H1 (cell line): ENCODE data around the gene AK8. TPM values are rescaled to one million over a fixed set of nuclear protein-coding genes. Genes with fewer than 3 reads are reported as not detected.

Experiments
- CTCF ChIA-PET: fragments of 300-600 bp; sonication (Branson Sonifier 250); formaldehyde crosslinking; loops from one replicate; lab custom pipeline; 2021; ENCODE audit not compliant: partially characterized antibody; lab: Charles Lee
- POLR2A ChIA-PET: fragments of 300-600 bp; sonication (Branson Sonifier 250); formaldehyde crosslinking; loops from one replicate; lab custom pipeline; 2021; ENCODE audit warnings: inconsistent platforms; ENCODE audit not compliant: partially characterized antibody; lab: Charles Lee
- DNase-seq, 2 experiments: peaks; one replicate each; pipeline versions ENCODE4 v3.0.0 to v3.0.0-alpha.2; 2010 to 2022; ENCODE audit warnings: low spot score in 2 of 2, low read depth in 1 of 2, mixed read lengths in 1 of 2
- FAIRE-seq: peaks from 2 replicates; lab custom pipeline; 2011; peaks lifted over from hg19 to GRCh38; lab: Jason Lieb, UNC
- H2AFZ ChIP-seq: 2 replicates; pipeline ENCODE4 v1.8.1; 2012; ENCODE audit warnings: low read length, inconsistent platforms
- H2AK5ac ChIP-seq: 2 replicates; pipeline ENCODE4 v1.6.1; 2013; ENCODE audit warnings: low read depth, low read length
- H2BK120ac ChIP-seq: replicated peaks from 2 replicates; pipeline ENCODE3; 2013; ENCODE audit warnings: low read depth, low read length, inconsistent platforms
- H2BK12ac ChIP-seq: 2 replicates; pipeline ENCODE4 v1.6.1; 2013; ENCODE audit warnings: low read depth, low read length
- H2BK15ac ChIP-seq: 2 replicates; pipeline ENCODE4 v1.6.1; 2013; ENCODE audit warnings: low read length
- H2BK20ac ChIP-seq: 2 replicates; pipeline ENCODE4 v1.6.1; 2013; ENCODE audit warnings: low read length
- H2BK5ac ChIP-seq: 2 replicates; pipeline ENCODE4 v1.6.1; 2013; ENCODE audit warnings: low read depth, low read length
- H3K14ac ChIP-seq: 2 replicates; pipeline ENCODE4 v1.6.1; 2013; ENCODE audit warnings: inconsistent platforms; ENCODE audit not compliant: insufficient read length
- H3K18ac ChIP-seq: 2 replicates; pipeline ENCODE4 v1.6.1; 2013; ENCODE audit warnings: low read length; ENCODE audit errors: extremely low read depth
- H3K23ac ChIP-seq: 2 replicates; pipeline ENCODE4 v1.6.1; 2013; ENCODE audit warnings: inconsistent platforms; ENCODE audit not compliant: insufficient read length
- H3K23me2 ChIP-seq: 2 replicates; pipeline ENCODE4 v1.6.1; 2013; ENCODE audit warnings: low read depth, low read length
- H3K27ac ChIP-seq: 2 replicates; pipeline ENCODE4 v1.6.1; 2011; ENCODE audit warnings: low read depth, low read length, inconsistent platforms
- H3K27me3 ChIP-seq, 4 experiments: replicated peaks in 1 of 4; 1 replicate in 1 of 4; 2 replicates in 3 of 4; pipeline versions ENCODE4 v1.6.1 to v1.8.1; 2011 to 2013; ENCODE audit warnings: low read length in 3 of 4, mild to moderate bottlenecking in 3 of 4, inconsistent platforms in 2 of 4, mixed read lengths in 2 of 4, moderate library complexity in 1 of 4; ENCODE audit not compliant: control insufficient read depth in 3 of 4, insufficient read depth in 3 of 4; ENCODE audit errors: extremely low read depth in 1 of 4
- H3K36me3 ChIP-seq, 4 experiments: 2 replicates each; pipeline versions ENCODE4 v1.6.1 to v1.8.1; 2011 to 2013; ENCODE audit warnings: mild to moderate bottlenecking in 4 of 4, low read length in 3 of 4, moderate library complexity in 2 of 4, control low read depth in 1 of 4, inconsistent platforms in 1 of 4; ENCODE audit not compliant: insufficient read depth in 4 of 4, control insufficient read depth in 2 of 4
- H3K4ac ChIP-seq: replicated peaks from 2 replicates; pipeline ENCODE3; 2013; ENCODE audit warnings: low read length, low read depth, mixed read lengths, inconsistent platforms; ENCODE audit not compliant: insufficient read length
- H3K4me1 ChIP-seq, 4 experiments: replicated peaks in 1 of 4; 1 replicate in 1 of 4; 2 replicates in 3 of 4; pipeline versions ENCODE4 v1.6.1 to v1.8.1; 2011 to 2013; ENCODE audit warnings: low read length in 3 of 4, inconsistent platforms in 2 of 4, mixed read lengths in 1 of 4; ENCODE audit not compliant: insufficient read depth in 4 of 4, control insufficient read depth in 3 of 4
- H3K4me2 ChIP-seq, 2 experiments: 2 replicates each; pipeline versions ENCODE4 v1.6.1 to v1.8.1; 2011 to 2013; ENCODE audit warnings: low read depth in 2 of 2, low read length in 2 of 2, control low read depth in 1 of 2, inconsistent platforms in 1 of 2, mild to moderate bottlenecking in 1 of 2; ENCODE audit not compliant: insufficient read depth in 1 of 2
- H3K4me3 ChIP-seq, 4 experiments: fragments of 200-600, 300-600 bp in 1 of 4; sonication (generic), shearing (Covaris generic), sonication (Bioruptor Twin) in 1 of 4; 2 replicates each; pipeline versions ENCODE4 v1.5.1 to v1.8.1; 2011 to 2016; ENCODE audit warnings: low read length in 4 of 4, low read depth in 3 of 4, control low read depth in 2 of 4, inconsistent platforms in 2 of 4, mild to moderate bottlenecking in 2 of 4, mixed read lengths in 1 of 4, moderate library complexity in 1 of 4; ENCODE audit not compliant: insufficient read depth in 2 of 4; ENCODE audit errors: extremely low read depth in 1 of 4
- H3K56ac ChIP-seq: replicated peaks from 2 replicates; pipeline ENCODE3; 2013; ENCODE audit warnings: low read depth, mild to moderate bottlenecking, mixed read lengths, low read length, inconsistent platforms; ENCODE audit not compliant: insufficient read length
- H3K79me1 ChIP-seq: 2 replicates; pipeline ENCODE4 v1.6.1; 2013; ENCODE audit warnings: low read depth, low read length, control low read depth
- H3K79me2 ChIP-seq, 2 experiments: 2 replicates each; pipeline versions ENCODE4 v1.6.1 to v1.8.1; 2012 to 2013; ENCODE audit warnings: low read length in 2 of 2, mild to moderate bottlenecking in 2 of 2, inconsistent platforms in 1 of 2; ENCODE audit not compliant: insufficient read depth in 2 of 2, control insufficient read depth in 1 of 2
- H3K9ac ChIP-seq, 4 experiments: replicated peaks in 1 of 4; 1 replicate in 1 of 4; 2 replicates in 3 of 4; pipeline versions ENCODE4 v1.6.1 to v1.8.1; 2011 to 2013; ENCODE audit warnings: low read depth in 3 of 4, low read length in 3 of 4, control low read depth in 2 of 4, mild to moderate bottlenecking in 2 of 4, moderate library complexity in 2 of 4, inconsistent platforms in 1 of 4; ENCODE audit errors: extremely low read depth in 1 of 4
- H3K9me3 ChIP-seq, 2 experiments: 2 replicates each; pipeline versions ENCODE4 v1.6.1 to v1.8.1; 2012 to 2013; ENCODE audit warnings: mild to moderate bottlenecking in 2 of 2, moderate library complexity in 2 of 2, control low read depth in 1 of 2, inconsistent platforms in 1 of 2, low read depth in 1 of 2, low read length in 1 of 2, mixed read lengths in 1 of 2; ENCODE audit not compliant: insufficient read depth in 2 of 2
- H4K20me1 ChIP-seq, 2 experiments: replicated peaks in 1 of 2; 2 replicates each; pipeline versions ENCODE3 to v1.8.1; 2011 to 2013; ENCODE audit warnings: inconsistent platforms in 2 of 2, low read length in 2 of 2, mild to moderate bottlenecking in 1 of 2; ENCODE audit not compliant: insufficient read depth in 2 of 2, control insufficient read depth in 1 of 2
- H4K5ac ChIP-seq: 2 replicates; pipeline ENCODE4 v1.6.1; 2013; ENCODE audit warnings: low read length, low read depth, mixed read lengths, inconsistent platforms; ENCODE audit not compliant: insufficient read length
- H4K8ac ChIP-seq: 2 replicates; pipeline ENCODE4 v1.8.0; 2013; ENCODE audit warnings: mild to moderate bottlenecking, moderate library complexity, low read length, inconsistent platforms; ENCODE audit not compliant: insufficient read depth; ENCODE audit errors: extremely low read depth
- H4K91ac ChIP-seq: replicated peaks from 2 replicates; pipeline ENCODE3; 2013; ENCODE audit warnings: low read length, mixed read lengths, inconsistent platforms; ENCODE audit not compliant: insufficient read length
- ASH2L ChIP-seq: fragments of 200-600, 300-600 bp; sonication (generic); IDR thresholded peaks from one replicate; pipeline ENCODE4 v1.7.1; 2017; ENCODE audit warnings: low read length
- KDM5A ChIP-seq: fragments of 200-600 bp; IDR thresholded peaks from 2 replicates; pipeline ENCODE4 v1.7.1; 2012; ENCODE audit warnings: mild to moderate bottlenecking, low read length, inconsistent platforms, mixed read lengths
- PHF8 ChIP-seq: fragments of 200-600 bp; sonication (generic); conservative IDR thresholded peaks from 2 replicates; pipeline ENCODE4 v1.7.1; 2012; ENCODE audit warnings: low read depth, mild to moderate bottlenecking, inconsistent platforms, low read length, moderate library complexity
- POLR2A ChIP-seq, 2 experiments: IDR thresholded peaks; 1 replicate in 1 of 2; 2 replicates in 1 of 2; pipeline ENCODE4 v1.6.1; 2011; ENCODE audit warnings: low read depth in 2 of 2, low read length in 2 of 2, mild to moderate bottlenecking in 2 of 2; ENCODE audit errors: control extremely low read depth in 1 of 2
- RFX5 ChIP-seq: IDR thresholded peaks from 2 replicates; pipeline ENCODE4 v1.6.1; 2011; ENCODE audit warnings: low read depth, low read length, improper control_type of control experiment, borderline replicate concordance
- SIX5 ChIP-seq: IDR thresholded peaks from 2 replicates; pipeline ENCODE4 v1.6.1; 2011; ENCODE audit warnings: mild to moderate bottlenecking, low read depth, low read length
- WGBS, 2 experiments: shearing (Covaris generic) in 1 of 2; methylation state at CpG; one replicate each; pipeline versions ENCODE4 v1.1.6 to v1.1.7; 2013 to 2015; ENCODE audit warnings: low lambda C conversion rate in 2 of 2, mixed read lengths in 2 of 2, inconsistent platforms in 1 of 2, low coverage in 1 of 2, missing lambda C conversion rate in 1 of 2; ENCODE audit not compliant: insufficient replicate concordance in 2 of 2, insufficient coverage in 1 of 2, insufficient read length in 1 of 2; ENCODE audit errors: extremely low coverage in 1 of 2, missing lambda C conversion rate in 1 of 2; 5-methylcytosine and 5-hydroxymethylcytosine counted together
- polyA plus RNA-seq, 7 experiments: library from polyadenylated mRNA; depleted of rRNA in 3 of 7; stranded (reverse) in 5 of 7; unstranded in 2 of 7; fragments of >200 nt in 5 of 7; fragments of 200-250 nt in 2 of 7; gene quantifications; 1 replicate in 5 of 7; 2 replicates in 1 of 7; 4 replicates in 1 of 7; pipeline versions ENCODE4 v1.2.1 to v1.2.3, GENCODE V29; 2011 to 2013; ENCODE audit warnings: missing spikeins in 2 of 7, mixed read lengths in 2 of 7
- total RNA-seq: library from RNA; stranded (reverse); fragmentation: NEBNext Ultra II Directional; extraction: Animal tissue kit (Norgen Biotek cat#: 25700); gene quantifications from 2 replicates; pipeline ENCODE4 v1.2.1, GENCODE V29; 2021

The AK8 gene
- total and polyA plus RNA-seq, 2 of the 8 experiments (the other 6 are each of a cell fraction or from before 2014, with no cell fraction given): 0.35 to 0.48 TPM

GRCh38 chr9:132842124-132843044 lies 35.7 kb downstream of the AK8 start:
- Histone ChIP-seq H2BK15ac (no peak overlapping the region), H3K79me2 (no peaks in the 10 kb centered on the region), H3K23ac (no peak overlapping the region), H3K4me3 (no peak overlapping the region), H4K20me1 (no peaks in the 10 kb centered on the region), H2BK12ac (no peak overlapping the region), H3K36me3 (no peaks in the 10 kb centered on the region), H3K4ac (no peak overlapping the region), H3K14ac (no peak overlapping the region), H2BK20ac (no peak overlapping the region), H3K4me2 (no peak overlapping the region), H3K18ac (no peak overlapping the region), H3K79me1 (no peaks in the 10 kb centered on the region; the same call in 1 of the 2 replicates), H3K4me1 (no peaks in the 10 kb centered on the region), H3K27me3 (no peaks in the 10 kb centered on the region), H2AK5ac (no peak overlapping the region), H4K5ac (no peak overlapping the region), H3K56ac (no peak overlapping the region)
- DNase-seq (no peak), FAIRE-seq (no peak)
- WGBS, 2 experiments: 90% methylated on average over 5 of the region's 5 CpGs; no CpG with 5 or more reads in 1 of the 2 experiments
- CTCF ChIA-PET: interaction anchor here (0.6 to 1.3 kb wide), 4 partner anchors 51 to 398 kb away, joined by 3 to 4 read pairs (median 3); no protein-coding TSS in a partner anchor
- no peak for TF ChIP-seq SIX5
- no peak for TF ChIP-seq PHF8
- no peak for TF ChIP-seq POLR2A (IDR thresholded peaks at IDR 0.05; ENCODE audit: control extremely low read depth in 1 of 2, low read depth in 2 of 2, low read length in 2 of 2)
- TF ChIP-seq RFX5: no peak
- no peak for TF ChIP-seq KDM5A
- TF ChIP-seq ASH2L: no peak
- TF ChIP-seq, all 59 proteins: peak for 0
- Histone ChIP-seq H2AFZ (no peak overlapping the region), H4K8ac (no peak overlapping the region), H3K9me3 (no peaks in the 10 kb centered on the region), H3K23me2 (0 out of 2 replicates have a peak, but pooled peaks cover under 1% of the 10 kb centered on the region), H2BK5ac (no peak overlapping the region), H3K9ac (no peak overlapping the region), H2BK120ac (no peak overlapping the region), H4K91ac (no peak overlapping the region), H3K27ac (no peak overlapping the region)
- POLR2A ChIA-PET: no interaction called here
